GM04504 (cell line): ENCODE data around the gene KCNJ5.
"Not testable (repeated sequence)": the region's sequence is repeated elsewhere in the genome, so short reads cannot be mapped to it uniquely, and the experiment has no call there.

Source experiments
- DNase-seq: peaks from one replicate; pipeline ENCODE4 v3.0.0-alpha.2; 2012; ENCODE audit warnings: low read depth

Gene KCNJ5

DNA sequence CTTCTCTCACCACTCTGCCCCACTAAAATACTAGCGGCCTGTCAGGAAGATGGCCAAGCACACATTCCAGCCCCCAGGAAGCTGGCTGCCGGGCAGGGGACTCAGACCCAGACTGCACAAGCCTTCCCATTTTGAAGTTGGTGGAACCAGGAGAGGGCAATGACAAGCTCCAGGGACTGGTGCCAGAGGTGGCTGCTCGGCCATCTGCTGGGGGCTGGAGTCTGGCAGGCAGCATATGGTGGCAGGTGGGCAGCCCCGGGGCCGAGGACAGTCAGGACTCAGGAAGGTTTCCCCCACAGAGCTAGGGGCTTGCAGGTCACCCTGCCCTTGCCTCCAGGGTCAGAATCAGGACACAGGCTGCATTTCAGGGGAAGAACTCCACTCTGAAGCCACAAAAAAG lies 22.6 kb downstream of the KCNJ5 start:
- no peak for DNase-seq

DNA sequence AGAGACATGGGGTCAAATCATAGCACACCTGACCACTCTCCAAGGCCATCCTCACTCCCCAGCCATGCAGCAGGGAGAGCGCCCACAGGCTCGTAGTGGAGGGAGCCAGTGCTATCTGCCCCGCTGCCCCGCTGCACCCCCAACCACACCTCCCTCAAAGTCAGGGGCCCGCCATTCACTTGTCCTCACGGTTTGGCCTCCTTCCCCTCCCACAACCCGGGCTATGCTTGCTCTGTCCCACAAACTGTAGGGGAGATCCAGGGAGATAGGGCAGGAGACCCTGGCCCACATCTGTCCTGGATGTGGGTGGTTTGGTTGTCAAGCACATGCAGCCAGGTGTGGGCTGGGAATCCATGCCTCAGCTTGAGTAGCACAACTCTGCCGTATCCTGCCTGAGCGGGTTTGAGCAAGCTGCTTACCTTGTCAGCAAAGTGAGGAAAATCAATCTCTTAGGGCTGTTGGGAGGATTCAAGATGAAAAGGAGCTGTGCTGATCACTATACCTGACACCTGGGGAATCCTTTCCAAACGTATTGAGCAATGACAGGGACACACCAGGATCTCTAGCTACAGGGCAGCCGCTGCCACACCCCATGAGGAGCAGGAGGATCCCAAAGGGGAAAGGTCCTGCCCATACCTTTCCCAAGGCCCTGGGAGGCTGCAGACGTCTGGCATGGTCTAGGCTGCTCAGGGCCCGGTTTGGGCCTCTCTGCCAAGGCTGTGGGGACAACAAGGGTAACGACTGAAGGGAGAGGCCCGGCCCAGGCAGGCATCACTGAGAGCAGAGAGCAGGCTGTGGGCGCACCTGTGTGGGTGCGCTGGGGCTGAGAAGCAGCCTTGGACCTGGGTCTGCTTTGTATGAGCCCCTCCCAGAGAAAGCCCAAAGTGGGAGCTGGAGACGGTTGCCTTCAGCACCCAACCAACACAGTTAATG lies 23.3 kb downstream of the KCNJ5 start:
- DNase-seq = no peak

- DNase-seq = no peak
Measured at GRCh38 chr11:128915149-128915521, 24.0 kb downstream of the KCNJ5 start.

GRCh38 chr11:128916037-128916572 lies 24.9 kb downstream of the KCNJ5 start:
- DNase-seq = no peak

DNA sequence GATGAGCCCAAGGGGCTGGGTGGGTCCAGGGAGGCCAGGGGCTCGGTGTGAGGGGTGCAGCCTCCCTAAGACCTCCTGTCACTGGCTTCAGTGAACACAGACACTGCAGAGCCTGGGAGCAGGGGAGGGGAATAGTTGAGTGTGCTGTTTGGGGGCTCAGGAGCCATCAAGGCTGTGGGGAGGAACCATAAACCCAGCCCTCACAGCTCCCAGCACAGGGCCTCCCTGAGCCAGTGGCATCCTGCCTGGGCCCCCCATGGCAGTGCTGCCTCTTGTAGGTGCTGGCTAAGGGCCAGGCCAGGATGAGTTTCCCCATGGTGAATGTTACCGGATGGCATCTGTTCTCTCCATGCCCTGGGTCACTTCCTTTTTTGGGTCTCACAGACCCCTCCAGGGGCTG lies 25.5 kb downstream of the KCNJ5 start:
- DNase-seq = no peak

- DNase-seq = no peak
Measured at GRCh38 chr11:128917144-128917724, 26.1 kb downstream of the KCNJ5 start.

GRCh38 chr11:128919216-128919615 lies 28.1 kb downstream of the KCNJ5 start:
- DNase-seq = no peak

DNA sequence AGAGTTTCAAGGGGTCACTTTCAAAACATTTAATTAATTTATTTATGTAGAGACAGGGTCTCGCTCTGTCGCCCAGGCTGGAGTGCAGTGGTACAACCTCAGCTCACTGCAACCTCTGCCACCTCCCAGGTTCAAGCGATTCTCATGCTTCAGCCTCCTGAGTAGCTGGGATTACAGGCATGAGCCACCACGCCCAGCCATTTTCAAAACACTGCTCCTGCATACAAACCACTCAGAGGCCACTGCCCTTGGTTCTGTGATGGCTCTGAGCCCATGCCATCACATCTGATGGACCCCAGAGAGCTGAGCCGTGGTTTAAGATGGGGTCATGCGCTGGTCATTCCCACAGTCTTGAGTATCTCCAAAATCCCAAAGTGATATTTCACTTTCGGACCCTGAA lies 28.5 kb downstream of the KCNJ5 start:
- DNase-seq = not testable (repeated sequence)

GRCh38 chr11:128920666-128921065 lies 29.5 kb downstream of the KCNJ5 start:
- no peak for DNase-seq

- no peak for DNase-seq
Measured at GRCh38 chr11:128921793-128922192, 30.6 kb downstream of the KCNJ5 start.

DNA sequence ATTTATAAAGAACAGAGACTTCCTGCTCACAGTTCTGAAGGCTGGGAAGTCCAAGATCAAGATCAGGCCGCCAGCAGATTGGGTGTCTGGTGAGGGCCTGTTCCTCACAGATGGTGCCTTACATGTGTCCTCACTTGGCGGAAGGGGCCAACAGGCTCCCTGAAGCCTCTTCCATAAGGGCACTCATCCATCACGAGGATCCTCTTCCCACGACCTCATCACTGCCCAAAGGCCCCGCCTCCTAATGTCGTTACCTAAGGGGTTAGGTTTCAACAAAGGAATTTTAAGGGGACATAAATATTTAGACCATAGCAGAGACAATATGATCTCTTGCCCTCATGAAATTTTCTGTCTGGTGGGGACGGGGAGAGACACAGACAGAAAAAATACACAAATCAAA lies 32.9 kb downstream of the KCNJ5 start:
- DNase-seq = no peak

DNA sequence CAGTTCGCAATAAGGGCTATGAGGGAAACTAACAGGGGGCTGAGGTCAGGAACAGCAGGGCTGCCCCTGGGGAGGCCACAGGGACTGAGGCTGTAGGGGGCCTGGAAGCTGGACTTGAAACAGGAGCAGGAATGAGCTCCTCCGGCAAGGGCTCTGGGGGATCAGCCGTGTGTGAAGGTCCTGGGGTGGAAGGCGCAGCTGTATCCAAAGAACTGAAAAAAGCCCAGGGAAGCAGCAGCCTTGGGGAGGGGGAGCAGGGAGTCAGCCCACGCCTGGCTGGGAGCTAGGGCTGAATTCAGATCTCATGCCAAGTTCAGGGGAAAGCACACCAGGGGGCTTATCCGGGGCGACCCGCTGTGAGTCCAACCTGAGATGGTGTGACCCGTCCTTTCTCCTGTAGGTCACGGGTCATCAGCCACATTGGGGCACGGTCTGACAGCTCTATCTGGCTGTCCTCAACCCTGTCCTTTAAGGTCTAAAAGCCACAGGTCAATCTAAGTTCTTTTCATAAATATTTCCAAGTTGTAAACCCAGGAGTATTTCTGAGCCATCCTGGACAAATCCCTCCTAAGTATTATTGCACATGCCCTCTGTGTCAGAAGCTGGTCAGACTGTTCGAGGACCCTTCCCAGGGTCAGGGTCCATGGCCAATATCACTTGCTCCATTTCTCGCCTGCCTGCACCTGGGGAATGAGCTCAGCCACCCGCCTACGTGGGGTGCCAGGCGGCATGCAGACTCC lies 33.5 kb downstream of the KCNJ5 start:
- DNase-seq = no peak

- DNase-seq = no peak
Measured at GRCh38 chr11:128925250-128925600, 34.1 kb downstream of the KCNJ5 start.

DNA sequence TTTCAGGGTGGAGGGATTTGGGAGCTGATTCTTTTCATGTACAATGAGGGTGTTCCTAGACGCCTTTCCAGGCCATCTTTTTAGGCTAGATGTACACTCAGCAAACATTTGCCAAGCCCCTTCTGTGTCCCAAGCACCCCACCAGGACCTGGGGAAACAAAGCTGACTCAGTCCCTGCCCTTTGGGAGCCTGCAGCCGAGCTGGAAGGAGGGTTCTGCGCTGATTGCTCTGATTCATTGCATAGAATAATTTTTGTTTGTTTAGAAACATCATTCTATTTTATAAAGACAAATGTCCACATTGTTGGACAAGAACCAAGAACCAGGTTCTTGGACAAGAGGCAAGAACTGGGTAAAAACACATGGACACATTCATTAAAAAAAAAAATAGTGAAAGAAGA lies 34.8 kb downstream of the KCNJ5 start:
- no peak for DNase-seq

- no peak for DNase-seq
Measured at GRCh38 chr11:128926437-128927107, 35.4 kb downstream of the KCNJ5 start.

DNA sequence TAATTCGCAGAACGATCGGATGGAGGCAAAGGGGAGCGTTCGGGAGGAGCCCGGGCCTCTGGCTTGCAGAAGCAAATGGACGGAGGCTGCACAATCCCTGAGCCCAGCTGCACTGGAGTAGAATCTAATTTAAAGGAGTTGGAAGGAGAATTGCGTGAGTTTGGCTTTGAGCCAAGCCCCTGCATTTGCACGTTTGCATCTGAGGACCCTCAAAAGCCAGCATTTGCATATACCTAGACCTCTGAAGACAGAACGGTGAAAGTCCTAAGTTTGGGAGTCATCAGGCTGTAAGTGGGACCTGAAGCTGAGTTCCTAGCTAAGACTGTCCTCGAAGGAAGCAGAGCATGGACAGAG lies 35.9 kb downstream of the KCNJ5 start:
- DNase-seq = no peak

DNA sequence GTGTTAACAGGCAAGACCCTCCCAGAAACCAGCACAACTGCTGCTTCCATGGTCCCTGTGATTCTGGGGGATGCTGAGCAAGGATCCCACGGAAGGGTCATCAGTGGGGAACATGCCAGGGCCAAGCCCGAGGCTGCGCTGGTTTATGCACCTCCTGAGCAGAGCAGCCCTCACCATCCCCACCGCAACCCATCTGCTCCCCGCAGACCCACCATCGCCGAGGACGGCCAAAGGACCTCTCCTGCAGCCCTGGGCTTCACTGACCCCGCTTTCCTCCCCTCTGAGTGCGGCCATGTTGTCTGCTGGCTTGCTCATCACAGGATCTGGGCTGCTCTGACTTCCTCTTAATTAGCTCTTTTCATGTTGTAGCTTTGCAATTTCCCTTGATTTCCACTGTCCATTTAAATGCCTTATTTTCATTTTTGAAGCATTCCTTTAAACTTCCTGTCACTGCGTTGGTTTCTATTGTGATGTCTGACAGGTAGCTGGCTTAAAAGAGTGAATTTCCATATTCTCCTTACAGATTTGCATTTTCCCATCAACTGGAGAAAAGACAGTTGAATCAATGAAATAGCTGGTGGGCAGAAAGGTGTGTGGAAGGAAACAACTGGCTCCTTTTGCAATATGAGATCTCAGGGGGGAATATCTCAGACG lies 36.7 kb downstream of the KCNJ5 start:
- DNase-seq = no peak

DNA sequence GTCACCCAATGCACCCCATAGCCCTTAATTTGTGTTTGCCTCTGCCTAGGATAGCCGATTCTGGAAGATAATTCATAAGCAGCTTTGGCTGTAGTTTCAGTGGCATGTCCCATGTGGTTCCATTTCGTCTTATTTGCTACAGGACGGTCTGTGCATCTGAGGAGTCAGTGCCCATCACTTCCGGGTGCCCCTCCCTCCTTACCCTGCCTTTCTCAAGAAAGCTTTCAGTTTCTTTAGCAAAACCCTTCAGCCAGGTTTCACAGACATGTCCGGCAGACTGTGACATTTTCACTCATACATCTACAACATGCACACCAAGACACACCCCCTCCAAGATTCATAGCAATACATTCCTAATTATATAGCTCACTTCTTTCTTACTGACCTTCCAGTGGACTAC lies 37.2 kb downstream of the KCNJ5 start:
- DNase-seq = no peak

DNA sequence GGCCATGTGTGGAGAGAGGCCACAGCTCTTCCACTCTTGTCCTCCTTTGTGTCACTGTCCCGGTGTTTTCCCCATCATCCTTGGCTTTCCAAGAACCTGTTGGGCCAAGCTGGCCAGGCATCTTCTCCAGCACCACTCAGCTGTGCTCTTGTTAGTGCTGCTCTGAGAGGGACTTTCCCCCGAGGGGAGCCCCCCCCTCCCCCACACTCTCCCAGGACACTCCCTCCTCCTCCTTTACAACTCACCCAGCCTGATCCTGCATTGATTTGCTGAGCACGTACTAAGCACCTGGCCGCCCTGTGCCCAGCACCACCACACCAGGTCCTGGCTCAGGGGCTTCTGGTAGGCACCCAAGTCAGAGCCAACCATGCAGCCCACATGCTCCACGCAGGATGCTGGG lies 38.3 kb downstream of the KCNJ5 start:
- no peak for DNase-seq

DNA sequence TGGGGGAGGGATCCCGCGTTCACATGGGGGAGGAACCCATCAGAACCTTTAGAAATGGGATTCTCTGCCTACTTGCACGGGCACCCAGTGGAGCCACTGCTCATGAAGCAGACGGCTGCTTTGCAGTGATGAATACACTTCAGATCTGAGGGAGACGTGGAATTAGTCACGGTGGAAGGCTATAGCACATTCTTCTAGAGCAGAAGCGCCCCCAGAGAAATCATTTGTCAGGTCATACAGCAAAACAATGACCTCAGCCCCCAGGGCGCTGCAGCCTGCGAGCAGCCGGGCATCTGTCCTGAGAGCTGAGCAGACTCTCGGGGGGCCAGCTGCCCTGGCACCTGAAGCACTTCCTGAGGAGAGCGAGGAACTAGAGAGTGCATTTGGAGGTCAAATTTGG lies 38.8 kb downstream of the KCNJ5 start:
- DNase-seq = no peak

- DNase-seq = no peak
Measured at GRCh38 chr11:128931066-128931465, 39.9 kb downstream of the KCNJ5 start.

DNA sequence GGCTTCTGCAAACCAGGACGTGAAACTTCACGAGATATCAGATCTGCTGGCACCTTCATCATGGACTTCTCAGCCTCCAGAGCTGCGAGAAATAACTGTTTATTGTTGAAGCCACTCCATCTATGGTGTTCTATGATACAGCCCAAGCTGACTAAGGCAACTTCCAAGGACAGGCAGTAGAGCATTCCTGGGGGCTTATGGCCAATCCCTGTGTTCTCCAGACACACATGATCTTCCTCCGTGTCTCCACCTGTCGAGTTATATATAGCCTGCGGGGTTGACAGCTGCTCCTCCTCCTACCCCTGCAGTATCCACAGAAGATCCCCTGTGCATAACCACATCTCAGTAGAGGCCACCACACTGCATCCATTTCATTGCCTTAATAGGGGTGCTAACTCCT lies 40.5 kb downstream of the KCNJ5 start:
- no peak for DNase-seq
